ENCODE results near the gene DNALI1. TPM values are rescaled to one million over a fixed set of nuclear protein-coding genes. Genes with fewer than 3 reads are reported as not detected.

Gene DNALI1
- total RNA-seq, 1 donor from 2014 or later, result 36.5 TPM

DNA sequence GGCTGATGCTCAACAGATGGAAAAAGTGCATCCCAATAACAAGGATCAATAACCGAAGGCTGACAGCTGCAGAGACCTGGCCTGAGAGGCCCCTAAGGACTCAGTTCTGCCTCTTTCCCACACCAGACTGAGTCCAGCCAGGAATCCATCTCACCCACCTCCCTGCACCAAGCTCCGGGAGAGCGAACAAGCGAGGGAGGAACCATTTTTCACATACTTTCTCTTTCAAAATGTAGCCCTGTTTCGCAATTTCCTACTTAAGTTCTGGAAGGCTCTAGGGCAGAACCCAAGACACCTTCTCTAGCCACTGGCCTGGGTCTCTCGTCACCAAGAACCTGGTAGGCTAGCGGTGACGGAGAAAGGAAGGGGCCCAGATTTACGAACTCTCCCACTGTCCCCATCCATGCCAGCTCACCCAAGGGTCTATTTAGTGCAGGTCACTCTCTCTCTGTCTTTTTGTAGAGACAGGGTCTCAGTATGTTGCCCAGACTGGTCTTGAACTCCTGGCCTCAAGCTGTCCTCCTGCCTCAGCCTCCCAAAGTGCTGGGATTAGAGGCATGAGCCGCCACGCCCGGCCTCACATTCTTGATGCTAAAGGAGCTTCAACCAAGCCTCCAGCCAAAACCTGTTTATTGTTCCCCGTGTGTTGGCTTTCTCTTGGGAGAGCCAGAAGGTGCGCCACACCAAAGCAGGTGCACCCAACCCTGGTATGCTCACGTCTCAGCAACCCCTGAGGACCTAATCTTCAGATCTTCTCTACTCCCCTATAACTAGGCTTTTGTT is 49.9 kb downstream of the DNALI1 start:
- DNase-seq (ENCODE audit: low spot score), result no peak
- no peaks in the 10 kb centered on the region for H3K36me3 Mint-ChIP-seq
- no peak overlapping the region for H3K9ac ChIP-seq
- H3K4me3 ChIP-seq, result no peak overlapping the region
- H3K4me2 ChIP-seq, result no peak overlapping the region
- no peaks in the 10 kb centered on the region for H3K4me1 ChIP-seq
- no peak overlapping the region for H3K4me3 Mint-ChIP-seq
- no peaks in the 10 kb centered on the region for H3K79me2 ChIP-seq (ENCODE audit: low read depth)
- H3K27me3 ChIP-seq, result peaks cover 88% of the 10 kb centered on the region
- TF ChIP-seq EZH2phosphoT487 (IDR thresholded peaks at IDR 0.05) (no peak), EZH2 (IDR thresholded peaks at IDR 0.05) (no peak), CTCF (IDR thresholded peaks at IDR 0.05) (no peak)
- no peak overlapping the region for H3K27ac Mint-ChIP-seq
- no peaks in the 10 kb centered on the region for H3K36me3 ChIP-seq
- no peaks in the 10 kb centered on the region for H3F3A ChIP-seq (ENCODE audit: low read depth)
- H2AFZ ChIP-seq (replicated peaks), result no peak overlapping the region
- no peaks in the 10 kb centered on the region for H3K9me3 ChIP-seq (ENCODE audit: low read depth)
- peaks cover 8% of the 10 kb centered on the region for H3K4me1 Mint-ChIP-seq
- no peaks in the 10 kb centered on the region for H3K9me3 Mint-ChIP-seq
- no peaks in the 10 kb centered on the region for H4K20me1 ChIP-seq (ENCODE audit: low read depth)
- H3K27me3 Mint-ChIP-seq (ENCODE audit: insufficient read depth, low read depth), result peaks cover 8% of the 10 kb centered on the region
- H3K27ac ChIP-seq, result no peak overlapping the region

DNA sequence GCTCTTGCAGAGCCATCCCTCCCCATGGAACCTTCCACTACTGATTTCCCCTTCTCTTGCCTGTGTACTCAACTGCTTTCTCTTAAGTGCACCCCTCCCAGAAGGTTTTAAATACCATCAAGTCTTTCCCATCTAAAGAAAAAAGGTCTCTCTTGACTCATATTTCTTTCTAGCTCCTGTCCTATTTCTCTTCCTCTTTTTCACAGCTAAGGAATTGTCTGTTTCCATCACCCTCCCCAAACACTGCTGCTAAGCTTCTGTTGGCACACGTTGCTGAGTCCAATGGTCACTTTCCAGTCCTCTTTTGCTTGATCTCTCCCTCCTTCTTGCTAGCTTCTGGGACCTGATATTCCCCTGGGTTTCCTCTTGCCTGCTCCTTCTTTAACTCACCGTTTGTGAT is 52.3 kb downstream of the DNALI1 start:
- H3K27me3 ChIP-seq, result peaks cover 96% of the 10 kb centered on the region
- no peak overlapping the region for H3K27ac ChIP-seq

DNA sequence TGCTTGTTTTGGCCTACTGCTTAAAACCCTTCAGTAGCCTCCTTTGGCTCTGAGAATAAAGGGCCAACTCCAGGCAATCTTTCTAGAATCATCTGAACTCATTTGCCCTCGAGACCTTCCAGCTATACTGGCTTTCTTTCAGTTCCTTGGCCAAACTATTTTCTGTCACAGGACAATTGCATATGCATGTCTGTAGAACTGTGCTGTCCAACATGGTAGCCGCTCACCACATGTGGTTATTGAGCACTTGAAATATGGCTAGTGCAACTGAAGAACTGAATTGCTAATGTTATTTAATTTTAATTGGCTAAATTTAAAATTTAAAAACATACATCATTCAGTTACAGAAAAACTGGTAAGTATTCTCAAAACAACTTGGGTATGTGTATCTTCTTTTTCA is 53.3 kb downstream of the DNALI1 start:
- Histone ChIP-seq H3K36me3 (no peaks in the 10 kb centered on the region), H3K4me1 (no peaks in the 10 kb centered on the region), H3K79me2 (ENCODE audit: low read depth) (no peaks in the 10 kb centered on the region), H3K4me3 (no peak overlapping the region), H3K27ac (no peak overlapping the region), H3K9me3 (ENCODE audit: low read depth) (no peaks in the 10 kb centered on the region), H3K4me2 (no peak overlapping the region), H3F3A (ENCODE audit: low read depth) (no peaks in the 10 kb centered on the region), H4K20me1 (ENCODE audit: low read depth) (no peaks in the 10 kb centered on the region), H3K9ac (no peak overlapping the region), H3K27me3 (peaks cover 96% of the 10 kb centered on the region), H2AFZ (replicated peaks) (no peak overlapping the region)
- H3K9me3 Mint-ChIP-seq, result no peaks in the 10 kb centered on the region
- H3K27ac Mint-ChIP-seq, result no peak overlapping the region
- no peak for DNase-seq (ENCODE audit: low spot score)
- no peak overlapping the region for H3K4me3 Mint-ChIP-seq
- peaks cover 8% of the 10 kb centered on the region for H3K27me3 Mint-ChIP-seq (ENCODE audit: insufficient read depth, low read depth)
- H3K4me1 Mint-ChIP-seq, result no peaks in the 10 kb centered on the region
- peaks cover 5% of the 10 kb centered on the region for H3K36me3 Mint-ChIP-seq
- TF ChIP-seq EZH2 (IDR thresholded peaks at IDR 0.05) (no peak), EZH2phosphoT487 (IDR thresholded peaks at IDR 0.05) (no peak), CTCF (IDR thresholded peaks at IDR 0.05) (no peak)

More for the DNA sequence above, 52.3 kb downstream of the DNALI1 start:
- H4K20me1 ChIP-seq (ENCODE audit: low read depth), result no peaks in the 10 kb centered on the region
- TF ChIP-seq CTCF (IDR thresholded peaks at IDR 0.05) (no peak), EZH2phosphoT487 (IDR thresholded peaks at IDR 0.05) (no peak), EZH2 (IDR thresholded peaks at IDR 0.05) (no peak)
- no peak overlapping the region for H3K9ac ChIP-seq
- no peaks in the 10 kb centered on the region for H3K79me2 ChIP-seq (ENCODE audit: low read depth)
- no peak for DNase-seq (ENCODE audit: low spot score)
- Mint-ChIP-seq H3K27me3 (ENCODE audit: insufficient read depth, low read depth) (peaks cover 11% of the 10 kb centered on the region), H3K9me3 (no peaks in the 10 kb centered on the region), H3K4me1 (no peaks in the 10 kb centered on the region), H3K4me3 (no peak overlapping the region), H3K36me3 (peaks cover 5% of the 10 kb centered on the region), H3K27ac (no peak overlapping the region)
- no peak overlapping the region for H2AFZ ChIP-seq (replicated peaks)
- H3K4me2 ChIP-seq, result no peak overlapping the region
- no peaks in the 10 kb centered on the region for H3F3A ChIP-seq (ENCODE audit: low read depth)
- H3K4me1 ChIP-seq, result no peaks in the 10 kb centered on the region
- H3K4me3 ChIP-seq, result no peak overlapping the region
- no peaks in the 10 kb centered on the region for H3K9me3 ChIP-seq (ENCODE audit: low read depth)
- H3K36me3 ChIP-seq, result no peaks in the 10 kb centered on the region

Measured in neural progenitor cell (in vitro differentiated cells).